ENCODE data around the gene VIM.

The VIM gene

GRCh38 chr10:17286562-17287550, 58.8 kb downstream of the VIM start:
- Mint-ChIP-seq H3K4me1 (no peaks in the 10 kb centered on the region), H3K36me3 (peaks cover 6% of the 10 kb centered on the region), H3K4me3 (no peak overlapping the region), H3K9me3 (peaks cover 9% of the 10 kb centered on the region), H3K27me3 (no peaks in the 10 kb centered on the region), H3K27ac (no peak overlapping the region)
- no peak for ATAC-seq
